ENCODE data around the gene SLC39A1. TPM values are rescaled to one million over a fixed set of nuclear protein-coding genes. Genes with fewer than 3 reads are reported as not detected.

SLC39A1 gene
- total and polyA plus RNA-seq, 2 of the 8 experiments (the other 6 are each of a cell fraction or from before 2014, with no cell fraction given) = 238 to 337 TPM

DNA sequence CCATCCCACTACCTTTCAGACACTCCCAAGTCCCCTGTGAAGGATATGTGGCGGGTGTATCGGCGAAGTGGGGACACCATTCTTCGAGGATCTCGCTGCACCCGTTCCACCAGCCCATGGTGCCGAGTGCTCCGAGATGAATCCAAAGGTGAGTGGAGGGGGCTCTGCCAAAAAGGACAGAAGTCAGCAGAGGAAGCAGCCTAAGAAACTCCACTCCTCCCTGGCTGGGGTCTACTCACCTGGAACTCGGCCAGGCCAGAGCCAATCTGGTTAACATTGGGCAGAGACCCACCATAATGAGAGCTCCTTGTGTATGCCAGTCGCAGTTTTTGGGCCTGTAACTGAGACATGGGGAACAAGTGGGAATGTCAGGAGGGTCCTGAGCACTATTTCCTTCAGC, 8.5 kb downstream of the SLC39A1 start (continued):
- TF ChIP-seq, protein P1, sequence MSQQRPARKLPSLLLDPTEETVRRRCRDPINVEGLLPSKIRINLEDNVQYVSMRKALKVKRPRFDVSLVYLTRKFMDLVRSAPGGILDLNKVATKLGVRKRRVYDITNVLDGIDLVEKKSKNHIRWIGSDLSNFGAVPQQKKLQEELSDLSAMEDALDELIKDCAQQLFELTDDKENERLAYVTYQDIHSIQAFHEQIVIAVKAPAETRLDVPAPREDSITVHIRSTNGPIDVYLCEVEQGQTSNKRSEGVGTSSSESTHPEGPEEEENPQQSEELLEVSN (IDR thresholded peaks at IDR 0.05) = no peak
- TF ChIP-seq RNF2 (IDR thresholded peaks at IDR 0.05; ENCODE audit: borderline replicate concordance, low read depth, low read length, missing control alignments, poor library complexity, severe bottlenecking) = no peak
- no peak for TF ChIP-seq POU5F1 (IDR thresholded peaks at IDR 0.05; ENCODE audit: low read depth, low read length)
